NCI-H1092 treated with DMSO at 0.1 percent for 48 hours (cell line): Measurements from ENCODE around the gene MALT1.

Experiments
- DNase-seq: peaks from one replicate; lab custom pipeline; 2025; lab: John Stamatoyannopoulos, UW

MALT1 gene

DNA sequence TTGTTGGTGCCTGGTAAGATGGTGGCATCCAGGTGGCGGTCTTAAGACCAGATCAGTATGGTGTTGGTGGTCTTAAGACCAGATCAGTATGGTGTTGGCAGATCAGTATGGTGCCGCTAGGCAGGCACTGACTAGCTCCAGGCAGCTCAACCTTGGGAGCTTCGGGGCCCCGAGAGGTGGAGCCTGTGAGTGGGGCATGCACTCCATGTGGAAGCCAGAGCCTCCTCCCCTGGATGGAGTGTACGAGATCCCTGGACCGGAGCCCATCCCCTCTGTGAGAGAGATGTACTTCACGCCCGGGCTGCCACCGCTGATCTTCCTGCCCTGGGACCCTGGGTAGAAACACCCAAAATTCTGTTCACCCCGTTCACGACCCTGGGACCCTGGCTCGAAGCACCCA is 19.0 kb downstream of the MALT1 start:
- DNase-seq = no peak

DNA sequence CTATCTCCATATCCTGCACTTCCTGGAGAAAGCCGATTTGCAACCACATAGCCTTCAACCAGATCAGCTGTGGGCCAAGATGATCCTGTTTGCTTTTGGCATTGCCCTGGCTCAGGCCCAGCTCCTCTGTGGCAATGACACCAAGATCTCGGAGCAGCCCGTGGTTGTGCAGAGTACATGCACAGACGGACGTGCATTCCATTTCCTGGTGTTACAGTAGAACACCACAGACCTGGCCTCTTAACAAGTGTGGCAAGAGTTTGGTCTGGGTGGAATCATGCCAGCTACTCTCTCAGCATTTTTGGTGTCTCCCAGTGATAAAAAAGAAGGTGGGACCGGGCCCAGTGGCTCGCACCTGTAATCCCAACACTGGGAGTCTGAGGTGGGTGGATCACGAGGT is 20.0 kb downstream of the MALT1 start:
- DNase-seq = no peak

DNA sequence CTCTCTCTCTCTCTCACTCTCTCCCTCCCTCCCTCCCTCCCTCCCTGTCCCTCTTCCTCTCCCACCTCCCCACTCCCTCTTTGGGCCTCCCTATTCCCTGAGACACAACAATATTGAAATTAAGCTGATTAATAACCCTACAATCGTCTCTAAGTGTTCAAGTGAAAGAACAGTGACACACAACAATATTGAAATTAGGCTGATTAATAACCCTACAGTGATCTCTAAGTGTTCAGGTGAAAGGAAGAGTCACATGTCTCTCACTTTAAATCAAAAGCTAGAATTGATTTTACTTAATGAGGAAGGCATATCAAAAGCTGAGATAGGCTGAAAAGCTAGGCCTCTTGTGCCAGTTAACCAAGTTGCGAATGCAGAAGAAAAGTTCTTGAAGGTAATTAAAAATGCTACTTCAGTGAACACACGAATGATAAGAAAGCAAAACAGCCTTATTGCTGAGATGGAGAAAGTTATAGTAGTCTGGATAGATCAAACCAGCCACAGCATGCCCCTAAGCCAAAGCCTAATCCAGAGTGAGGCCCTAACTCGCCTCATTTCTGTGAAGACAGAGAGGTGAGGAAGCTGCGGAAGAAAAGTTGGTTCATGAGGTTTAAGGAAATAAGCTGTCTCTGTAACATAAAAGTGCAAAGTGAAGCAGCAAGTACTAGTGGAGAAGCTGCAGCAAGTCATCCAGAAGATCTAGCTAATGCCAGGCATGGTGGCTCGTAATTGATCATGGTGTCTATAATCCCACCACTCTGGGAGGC is 21.3 kb downstream of the MALT1 start:
- DNase-seq = no peak

DNA sequence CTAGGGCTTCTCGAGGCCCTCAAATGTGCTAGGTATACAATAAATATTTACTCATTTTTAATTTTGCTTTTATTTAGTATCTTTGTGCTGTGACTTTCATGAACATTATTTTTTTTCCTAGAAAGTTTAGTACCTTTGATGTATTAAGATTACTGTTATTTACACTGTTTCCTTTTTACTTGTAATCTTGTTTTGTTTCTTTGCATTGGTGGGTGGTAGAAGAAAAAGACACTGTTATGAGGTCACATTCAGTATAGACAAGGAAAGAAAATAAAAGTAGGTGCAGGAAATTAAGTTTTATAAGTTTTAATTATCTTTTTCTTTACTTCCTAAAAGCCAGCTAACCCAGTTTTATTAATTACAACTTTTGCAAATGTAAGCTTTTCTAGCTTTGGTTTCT is 23.0 kb downstream of the MALT1 start:
- no peak for DNase-seq

DNA sequence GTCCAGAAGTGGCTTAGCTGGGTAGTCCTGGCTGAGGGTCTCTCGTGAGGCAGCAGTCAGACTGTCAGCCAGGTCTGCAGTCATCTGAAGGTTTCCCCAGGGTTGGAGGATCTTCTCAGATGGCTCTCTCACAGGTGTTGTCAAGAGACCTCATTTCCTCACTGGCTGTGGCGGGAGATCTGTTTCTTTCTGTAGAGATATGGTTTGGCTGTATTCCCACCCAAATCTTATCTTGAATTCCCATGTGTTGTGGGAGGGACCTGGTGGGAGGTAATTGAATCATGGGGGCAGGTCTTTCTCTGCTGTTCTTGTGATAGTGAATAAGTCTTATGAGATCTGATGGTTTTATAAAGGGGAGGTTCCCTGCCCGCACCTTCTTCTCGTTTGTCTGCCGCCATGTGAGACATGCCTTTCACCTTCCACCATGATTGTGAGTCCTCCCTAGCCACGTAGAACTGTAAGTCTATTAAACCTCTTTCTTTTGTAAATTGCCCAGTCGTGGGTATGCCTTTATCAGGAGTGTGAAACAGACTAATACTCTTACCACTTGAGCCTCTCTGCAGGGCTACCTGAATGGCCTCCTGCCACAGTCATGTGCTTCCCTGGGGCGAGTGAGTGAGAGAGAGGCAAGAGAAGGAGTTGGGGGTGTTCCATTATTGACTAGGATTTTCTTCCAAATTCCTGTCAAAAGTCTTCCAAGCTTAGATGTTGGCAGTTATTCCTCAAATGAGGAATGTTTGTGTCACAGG is 23.6 kb downstream of the MALT1 start:
- no peak for DNase-seq

DNA sequence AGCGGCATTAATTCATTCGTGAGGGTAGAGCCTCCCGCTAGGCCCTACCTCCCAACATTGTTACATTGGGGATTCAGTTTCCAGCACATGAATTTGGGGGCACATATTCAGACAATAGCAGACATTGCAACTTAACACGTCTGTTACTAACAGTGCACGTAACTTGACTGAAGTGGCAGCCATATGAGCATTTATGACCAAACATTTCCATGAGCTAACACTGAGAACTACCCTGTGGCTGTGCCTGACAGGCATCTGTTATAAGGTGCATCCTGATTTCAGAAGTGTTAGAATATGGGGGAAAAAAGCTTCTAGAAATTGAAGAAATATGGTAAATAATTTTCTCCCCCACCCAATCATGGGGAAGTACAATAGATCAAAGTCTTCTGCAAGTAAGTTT is 24.5 kb downstream of the MALT1 start:
- DNase-seq = no peak

DNA sequence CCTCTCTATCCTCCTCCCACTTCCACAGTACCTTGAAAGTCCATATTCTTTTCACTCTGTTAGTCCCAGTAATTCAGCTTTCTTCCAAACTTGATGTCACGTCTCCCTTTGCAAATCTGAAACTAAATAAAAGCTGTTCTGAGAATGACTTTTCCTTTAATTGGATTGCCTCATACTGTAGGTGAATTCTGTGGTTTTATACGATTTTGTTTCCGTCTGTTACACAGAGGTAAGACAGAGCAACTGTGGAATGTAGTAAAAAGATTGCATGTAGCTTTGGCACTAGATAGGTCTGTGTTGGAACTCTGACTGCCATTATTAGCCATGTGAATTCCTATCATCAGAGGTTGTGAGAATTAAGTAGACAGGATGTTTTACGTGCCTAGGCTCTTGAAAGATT is 25.9 kb downstream of the MALT1 start:
- DNase-seq = no peak

DNA sequence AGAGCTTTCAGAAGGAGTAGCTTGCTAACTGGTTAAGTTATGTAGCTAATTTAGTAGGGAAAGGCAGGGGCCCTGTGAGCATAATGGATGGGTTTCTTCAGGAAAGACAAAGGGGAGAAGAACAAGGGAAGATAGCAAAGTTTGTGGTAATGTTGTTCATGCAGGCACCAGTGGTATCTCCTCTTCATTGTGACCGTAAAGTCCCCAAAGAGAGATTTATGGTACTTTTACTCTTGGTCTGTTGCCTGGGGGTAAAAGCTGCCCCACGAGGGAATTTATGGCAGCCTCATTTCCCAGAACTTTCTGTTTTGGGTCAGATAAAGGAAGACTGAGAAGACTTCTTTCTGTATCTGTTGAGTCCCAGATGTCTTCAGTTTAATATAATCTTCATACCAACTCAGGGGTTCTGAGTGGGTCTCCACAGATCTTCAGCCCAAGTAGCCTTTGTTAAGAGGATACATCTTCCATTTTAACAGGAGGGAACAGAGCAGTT is 27.5 kb downstream of the MALT1 start:
- DNase-seq = no peak

DNA sequence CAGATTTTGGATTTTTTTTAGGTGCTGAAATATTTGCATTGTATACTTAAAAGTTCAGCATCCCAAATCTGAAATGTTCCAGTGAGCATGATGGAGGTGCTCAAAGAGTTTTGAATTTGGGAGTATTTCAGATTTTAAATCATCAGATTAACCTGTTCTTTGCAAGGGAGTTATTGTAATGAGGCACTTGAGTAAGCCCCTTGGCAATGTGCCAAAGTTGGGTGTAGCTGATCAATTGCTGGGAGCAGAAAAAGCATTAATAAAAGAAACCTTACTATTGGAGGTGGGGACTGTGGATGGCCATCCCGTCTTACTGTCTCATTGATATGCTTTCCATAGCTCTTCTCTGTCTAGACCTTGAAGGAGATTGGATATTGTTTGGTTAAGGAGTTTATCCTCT is 28.3 kb downstream of the MALT1 start:
- DNase-seq = no peak

DNA sequence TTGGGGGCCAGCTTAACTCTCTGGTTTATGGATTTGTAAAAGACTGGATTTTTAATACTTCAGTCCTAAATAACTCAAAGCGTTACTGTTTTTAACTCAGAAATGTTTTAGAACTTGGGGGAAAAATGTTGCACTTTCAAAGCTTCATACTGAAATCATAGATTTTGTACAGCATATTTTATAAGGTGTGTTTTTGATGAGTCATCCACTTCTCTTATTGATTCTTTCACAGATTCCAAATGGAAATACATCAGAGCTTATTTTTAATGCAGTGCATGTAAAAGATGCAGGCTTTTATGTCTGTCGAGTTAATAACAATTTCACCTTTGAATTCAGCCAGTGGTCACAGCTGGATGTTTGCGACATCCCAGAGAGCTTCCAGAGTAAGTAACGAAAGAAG is 28.9 kb downstream of the MALT1 start:
- no peak for DNase-seq

DNA sequence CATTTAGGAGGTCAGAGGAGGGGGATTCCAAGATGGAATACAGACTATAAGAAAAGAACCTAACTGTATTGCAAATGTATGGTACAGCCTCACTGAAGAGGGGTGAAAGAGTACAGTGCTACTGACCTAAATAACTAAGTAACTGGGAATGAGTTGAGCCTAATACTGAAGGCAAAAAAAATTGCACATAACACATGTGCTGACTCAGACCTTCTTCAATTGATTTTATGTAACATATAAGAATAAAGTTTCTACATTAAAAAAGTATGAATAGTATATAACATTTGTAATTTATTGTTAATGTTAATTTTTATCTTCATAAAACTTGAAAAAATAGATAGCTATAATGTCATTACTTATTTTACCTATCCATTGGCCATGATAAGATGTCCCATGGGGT is 41.7 kb downstream of the MALT1 start:
- DNase-seq = no peak

DNA sequence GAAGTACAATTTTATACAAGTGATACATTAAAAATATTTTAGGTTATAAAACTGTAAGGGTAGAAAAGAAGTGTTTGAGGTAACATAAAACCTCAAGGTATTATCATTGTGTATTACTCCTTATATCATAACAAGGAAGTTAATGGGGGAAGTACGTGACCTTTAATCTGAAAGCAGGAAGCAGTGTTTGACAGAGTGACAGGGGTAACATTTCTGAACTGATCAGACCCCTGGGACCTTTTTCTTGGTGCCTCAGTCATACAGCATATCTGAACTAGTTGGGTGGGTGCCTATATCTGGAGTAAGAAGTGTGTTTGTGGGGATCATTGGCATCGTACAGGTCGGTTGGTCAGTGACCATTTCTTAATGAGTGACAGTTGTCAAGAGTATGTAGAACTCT is 43.0 kb downstream of the MALT1 start:
- DNase-seq = no peak

DNA sequence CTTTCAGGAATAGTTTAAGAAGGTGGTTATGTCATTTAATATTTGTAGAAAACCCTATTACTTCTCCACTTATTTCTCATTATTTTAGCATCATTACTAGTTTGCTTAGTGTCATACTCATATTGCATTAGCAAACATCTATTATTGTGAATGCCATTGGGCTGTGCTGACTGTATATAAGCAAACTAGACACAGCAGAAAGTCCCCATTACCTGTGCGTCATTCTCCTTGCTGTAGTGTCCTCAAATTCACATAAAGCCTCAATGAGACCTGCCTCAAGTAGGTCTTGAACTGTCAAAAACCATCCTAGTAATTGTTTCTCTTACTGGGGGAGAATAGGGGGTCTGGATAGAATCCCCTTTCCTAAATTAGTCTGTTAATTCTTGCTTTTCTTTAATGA is 43.6 kb downstream of the MALT1 start:
- no peak for DNase-seq

DNA sequence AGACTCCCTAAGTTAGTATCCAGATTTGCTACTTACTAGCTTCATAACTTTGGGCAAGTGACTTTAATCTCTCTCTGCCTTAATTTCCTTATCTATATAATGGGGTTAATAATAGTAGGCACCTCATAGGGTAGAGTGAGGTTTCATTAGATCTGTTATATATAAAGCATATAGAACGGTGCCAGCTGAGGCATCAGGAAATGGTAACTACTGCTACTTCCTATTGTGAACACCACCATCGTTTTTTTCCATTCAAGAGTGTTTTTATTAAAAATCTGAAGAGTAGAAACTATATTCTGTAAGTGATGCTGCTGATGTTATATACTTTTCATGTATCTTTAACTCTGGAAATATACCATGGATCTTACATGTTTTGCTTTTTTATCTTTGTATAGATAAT is 44.3 kb downstream of the MALT1 start:
- DNase-seq = no peak

DNA sequence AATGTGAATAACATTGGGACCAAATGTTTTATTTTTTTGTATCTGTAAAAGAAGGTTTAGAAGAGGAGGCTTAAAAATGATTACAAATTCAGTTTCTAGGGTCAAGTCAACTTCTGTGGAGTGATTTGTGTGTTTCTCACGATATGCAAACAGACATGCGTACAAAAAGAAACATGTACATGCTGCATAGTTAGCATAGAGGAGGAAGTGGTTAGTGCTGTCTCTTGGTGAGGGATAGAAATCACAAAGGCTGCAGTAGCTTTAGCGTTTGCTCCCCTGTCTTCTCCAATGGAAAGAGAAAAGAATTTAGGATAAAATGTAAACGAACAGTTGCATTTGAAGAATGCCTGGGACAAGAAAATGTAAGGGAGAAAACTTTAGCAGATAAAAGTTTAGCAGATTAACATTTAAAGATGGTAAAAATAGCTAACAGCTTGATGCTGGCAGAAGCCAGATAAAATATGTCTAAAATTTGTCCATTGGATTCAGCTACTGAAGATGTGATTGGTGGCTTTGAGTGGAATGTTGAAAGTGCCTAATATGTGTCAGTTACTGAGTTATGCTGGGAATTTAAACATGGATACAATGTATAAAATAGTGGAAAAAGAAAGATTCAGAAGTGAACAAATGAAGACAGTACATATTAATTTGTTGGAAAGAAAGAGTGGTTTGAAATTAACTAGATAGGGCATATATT is 44.9 kb downstream of the MALT1 start:
- no peak for DNase-seq

DNA sequence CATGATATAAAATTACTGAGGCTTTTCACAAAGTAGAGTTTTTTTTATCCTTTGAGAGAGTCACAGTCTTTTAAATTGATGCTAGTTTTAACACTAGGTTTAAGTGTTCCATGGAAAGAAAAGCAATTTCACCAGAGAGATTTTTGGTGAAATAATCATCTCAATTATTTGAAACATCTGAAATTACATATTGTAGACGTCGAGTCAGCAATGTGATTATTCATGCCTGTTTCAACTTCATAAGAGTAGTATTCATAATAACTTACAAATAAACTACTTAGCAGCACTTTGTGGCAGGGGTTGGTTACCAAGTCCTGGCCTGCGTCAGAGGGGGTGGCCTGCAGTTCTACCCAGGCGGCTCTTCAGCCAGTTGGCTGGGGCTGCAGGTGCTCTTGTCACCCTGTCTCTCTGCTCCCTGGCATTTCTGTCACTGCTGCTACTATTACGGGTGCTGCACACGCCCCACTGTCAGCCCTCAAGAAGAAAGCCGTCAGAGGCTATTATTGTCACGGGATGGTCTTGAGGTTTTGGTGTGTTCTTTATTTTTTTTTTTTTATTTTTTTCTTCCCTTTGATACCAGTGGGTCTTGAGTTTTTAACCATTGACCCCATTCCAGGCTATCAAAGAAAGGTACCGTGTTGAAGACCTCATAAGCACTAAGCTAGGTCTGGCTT is 50.4 kb downstream of the MALT1 start:
- no peak for DNase-seq

DNA sequence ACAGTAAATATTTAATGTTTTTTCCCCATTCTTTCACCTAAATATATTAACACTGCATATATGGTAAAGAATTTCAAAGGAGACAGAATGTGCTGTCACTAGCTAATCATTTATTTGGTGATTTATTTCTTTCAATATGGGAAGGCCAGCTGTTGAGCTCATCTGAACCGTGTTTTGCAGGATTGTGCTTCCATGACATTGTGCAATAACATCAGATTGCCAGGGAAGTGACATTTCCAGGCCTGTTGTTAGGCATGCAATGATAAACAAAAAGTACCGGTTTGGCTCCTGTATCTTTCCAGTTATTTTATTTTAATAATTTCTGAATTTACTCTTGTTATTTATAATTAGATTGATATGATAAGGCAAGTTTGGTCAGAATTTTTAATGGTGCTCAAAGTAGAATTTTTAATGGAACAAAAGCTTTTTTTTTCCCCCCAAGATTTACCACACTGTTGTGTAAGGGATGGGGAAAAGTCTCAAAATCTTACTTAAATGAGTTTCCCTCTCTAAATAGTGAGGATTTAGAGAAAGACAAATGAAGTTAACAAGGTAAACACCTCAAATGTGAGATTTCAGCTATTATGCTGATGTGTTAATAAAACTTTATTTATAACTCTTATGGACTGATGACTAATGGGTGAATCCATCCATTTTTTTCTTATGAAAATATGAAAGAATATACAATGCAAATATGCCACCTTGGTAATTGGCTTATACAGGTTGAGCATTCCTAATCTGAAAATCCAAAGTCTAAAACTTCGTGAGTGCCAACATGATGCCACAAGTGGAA is 52.7 kb downstream of the MALT1 start:
- no peak for DNase-seq

DNA sequence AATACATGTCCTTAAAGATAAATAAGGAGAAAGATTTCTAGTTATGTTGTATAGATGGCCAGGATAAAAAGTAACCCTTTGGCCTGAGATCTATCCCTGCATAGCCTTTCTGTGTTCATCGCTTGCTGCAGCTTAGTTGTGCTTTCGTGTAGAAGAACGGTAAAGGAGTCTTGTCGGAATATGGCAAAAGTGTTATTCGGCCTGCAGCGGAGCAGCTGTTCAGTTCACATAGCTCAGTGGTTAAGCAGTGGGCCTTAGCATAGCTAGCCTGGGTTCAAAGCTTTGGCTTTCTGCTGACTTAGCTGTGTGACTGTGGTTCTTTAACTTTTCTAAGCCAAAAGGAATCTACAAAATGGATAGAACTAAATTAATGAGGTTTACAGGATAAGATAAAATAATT is 55.4 kb downstream of the MALT1 start:
- no peak for DNase-seq

DNA sequence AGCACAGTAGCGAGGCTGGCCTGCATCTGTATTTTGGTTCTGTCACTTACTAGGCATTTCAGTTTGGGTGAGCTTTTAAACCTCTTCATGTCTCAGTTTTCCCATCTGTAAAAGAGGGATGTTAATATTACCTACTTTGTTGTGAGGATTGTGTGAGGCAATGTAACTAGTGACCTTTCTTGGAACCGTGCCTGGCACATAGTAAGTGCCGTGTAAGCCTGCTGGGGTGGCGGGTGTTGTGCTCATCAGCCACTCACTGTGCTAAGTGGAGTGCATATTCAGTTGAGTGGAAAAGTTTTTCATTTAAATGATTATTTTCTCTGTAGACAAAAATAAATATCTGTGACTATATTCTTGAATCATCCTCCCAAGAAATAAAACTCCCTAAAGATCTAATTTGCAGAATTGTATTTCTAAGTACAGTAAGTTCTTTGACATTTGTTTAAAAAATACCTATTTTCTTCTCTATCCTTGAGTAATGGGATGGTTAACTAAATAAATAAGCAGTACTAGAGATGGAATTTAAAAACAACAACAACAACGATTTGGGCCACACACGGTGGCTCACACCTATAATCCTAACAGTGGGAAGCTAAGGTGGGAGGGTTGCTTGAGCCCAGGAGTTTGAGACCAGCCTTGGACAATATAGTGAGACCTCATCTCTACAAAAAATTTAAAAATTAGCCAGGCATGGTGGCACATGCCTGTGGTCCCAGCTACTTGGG is 56.7 kb downstream of the MALT1 start:
- no peak for DNase-seq

DNA sequence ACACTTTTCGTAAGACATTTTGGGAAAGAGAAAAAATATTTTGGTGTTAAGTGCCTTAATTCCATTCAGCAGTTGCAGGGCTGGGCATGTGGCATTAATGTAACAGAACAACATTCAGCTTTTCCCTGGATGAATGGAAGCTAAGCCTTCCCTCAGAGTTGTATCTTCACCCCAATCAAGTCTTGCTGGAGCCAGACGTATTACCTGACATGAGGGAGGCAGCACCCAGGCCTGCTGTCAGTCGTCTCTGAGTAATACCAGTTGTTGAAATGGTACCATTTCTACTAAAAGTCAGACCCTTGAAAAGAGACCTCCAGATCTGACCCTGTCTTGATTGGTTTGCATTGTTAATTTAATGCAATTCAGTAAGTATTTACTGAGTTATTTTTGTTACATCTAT is 57.5 kb downstream of the MALT1 start:
- no peak for DNase-seq

DNA sequence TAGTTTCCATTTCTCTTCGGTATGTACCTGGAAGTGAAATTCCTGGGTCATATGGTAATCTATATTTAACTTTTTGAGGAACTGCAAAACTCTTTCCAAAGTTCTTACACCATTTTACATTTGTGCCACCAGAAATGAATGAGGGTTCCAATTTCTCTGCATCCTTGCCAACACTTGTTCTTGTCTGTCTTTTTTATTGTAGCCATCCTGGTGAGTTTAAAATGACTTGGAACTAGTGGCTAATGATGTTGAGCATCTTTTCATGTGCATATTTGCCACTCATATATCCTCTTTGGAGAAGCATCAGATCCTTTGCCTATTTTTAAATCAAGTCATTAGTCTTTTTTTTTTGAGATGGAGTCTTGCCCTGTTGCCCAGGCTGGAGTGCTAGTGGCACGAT is 59.4 kb downstream of the MALT1 start:
- no peak for DNase-seq
